ENCODE measurements around the gene ZNF853.

- TF ChIP-seq EZH2 (IDR thresholded peaks at IDR 0.05; ENCODE audit: borderline replicate concordance, low read depth, low read length, poor library complexity, severe bottlenecking) = no peak
- TF ChIP-seq, protein P1, sequence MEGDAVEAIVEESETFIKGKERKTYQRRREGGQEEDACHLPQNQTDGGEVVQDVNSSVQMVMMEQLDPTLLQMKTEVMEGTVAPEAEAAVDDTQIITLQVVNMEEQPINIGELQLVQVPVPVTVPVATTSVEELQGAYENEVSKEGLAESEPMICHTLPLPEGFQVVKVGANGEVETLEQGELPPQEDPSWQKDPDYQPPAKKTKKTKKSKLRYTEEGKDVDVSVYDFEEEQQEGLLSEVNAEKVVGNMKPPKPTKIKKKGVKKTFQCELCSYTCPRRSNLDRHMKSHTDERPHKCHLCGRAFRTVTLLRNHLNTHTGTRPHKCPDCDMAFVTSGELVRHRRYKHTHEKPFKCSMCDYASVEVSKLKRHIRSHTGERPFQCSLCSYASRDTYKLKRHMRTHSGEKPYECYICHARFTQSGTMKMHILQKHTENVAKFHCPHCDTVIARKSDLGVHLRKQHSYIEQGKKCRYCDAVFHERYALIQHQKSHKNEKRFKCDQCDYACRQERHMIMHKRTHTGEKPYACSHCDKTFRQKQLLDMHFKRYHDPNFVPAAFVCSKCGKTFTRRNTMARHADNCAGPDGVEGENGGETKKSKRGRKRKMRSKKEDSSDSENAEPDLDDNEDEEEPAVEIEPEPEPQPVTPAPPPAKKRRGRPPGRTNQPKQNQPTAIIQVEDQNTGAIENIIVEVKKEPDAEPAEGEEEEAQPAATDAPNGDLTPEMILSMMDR (conservative IDR thresholded peaks at IDR 0.05; ENCODE audit: low read depth, low read length) = no peak
These were observed 43.4 kb downstream of the ZNF853 start for GRCh38 chr7:6658618-6659345.
